Head of caudate nucleus (tissue), 42 donors: ENCODE data around the gene HRC.
"Not testable (repeated sequence)": the region's sequence is repeated elsewhere in the genome, so short reads cannot be mapped to it uniquely, and the experiment has no call there.

Experiments
- DNase-seq, 42 donors: peaks; one replicate each; pipeline versions ENCODE4 v3.0.0 to v3.0.0-alpha.2; 2020 to 2021; ENCODE audit warnings: mixed read lengths in 7 of 42
- intact Hi-C: fragments of 100-400 bp; cut with DNase I; formaldehyde crosslinking; loops from one replicate; pipeline ENCODE4 v1.15.0; 2022

HRC gene, protein sequence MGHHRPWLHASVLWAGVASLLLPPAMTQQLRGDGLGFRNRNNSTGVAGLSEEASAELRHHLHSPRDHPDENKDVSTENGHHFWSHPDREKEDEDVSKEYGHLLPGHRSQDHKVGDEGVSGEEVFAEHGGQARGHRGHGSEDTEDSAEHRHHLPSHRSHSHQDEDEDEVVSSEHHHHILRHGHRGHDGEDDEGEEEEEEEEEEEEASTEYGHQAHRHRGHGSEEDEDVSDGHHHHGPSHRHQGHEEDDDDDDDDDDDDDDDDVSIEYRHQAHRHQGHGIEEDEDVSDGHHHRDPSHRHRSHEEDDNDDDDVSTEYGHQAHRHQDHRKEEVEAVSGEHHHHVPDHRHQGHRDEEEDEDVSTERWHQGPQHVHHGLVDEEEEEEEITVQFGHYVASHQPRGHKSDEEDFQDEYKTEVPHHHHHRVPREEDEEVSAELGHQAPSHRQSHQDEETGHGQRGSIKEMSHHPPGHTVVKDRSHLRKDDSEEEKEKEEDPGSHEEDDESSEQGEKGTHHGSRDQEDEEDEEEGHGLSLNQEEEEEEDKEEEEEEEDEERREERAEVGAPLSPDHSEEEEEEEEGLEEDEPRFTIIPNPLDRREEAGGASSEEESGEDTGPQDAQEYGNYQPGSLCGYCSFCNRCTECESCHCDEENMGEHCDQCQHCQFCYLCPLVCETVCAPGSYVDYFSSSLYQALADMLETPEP

DNA sequence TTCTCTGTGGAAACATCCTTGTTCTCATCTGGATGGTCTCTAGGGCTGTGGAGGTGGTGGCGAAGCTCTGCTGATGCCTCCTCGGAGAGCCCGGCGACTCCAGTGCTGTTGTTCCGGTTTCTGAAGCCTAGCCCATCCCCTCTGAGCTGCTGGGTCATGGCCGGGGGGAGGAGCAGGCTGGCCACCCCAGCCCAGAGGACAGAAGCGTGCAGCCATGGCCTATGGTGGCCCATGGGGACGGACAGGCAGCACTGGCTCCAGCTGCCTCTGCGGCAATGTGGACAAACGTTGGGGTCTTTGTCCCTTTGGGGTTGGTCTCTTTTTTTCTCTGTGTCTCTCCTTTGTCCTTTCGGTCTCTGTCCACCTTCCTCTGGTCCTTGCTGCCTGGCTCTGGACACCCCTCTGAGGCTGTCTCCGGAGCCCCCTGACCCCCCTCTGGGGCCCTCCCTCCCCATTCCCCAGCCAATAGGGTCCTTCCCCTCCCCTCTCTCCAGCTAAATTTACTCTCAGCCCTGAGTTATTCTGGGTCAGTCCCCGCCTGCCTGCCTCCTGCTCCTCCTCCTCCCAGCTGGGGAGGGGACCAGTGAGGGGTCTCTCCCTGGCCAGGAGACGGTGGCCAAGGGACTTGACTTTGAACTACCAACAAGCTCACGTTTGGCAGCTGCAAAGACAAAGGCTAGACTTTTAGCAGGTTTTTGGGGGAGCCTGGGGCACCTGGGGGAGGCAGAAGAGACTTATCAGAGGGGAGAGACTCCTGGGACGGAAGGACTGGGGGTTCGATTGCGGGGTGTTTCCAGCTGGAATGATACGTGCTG is at the start of gene HRC:
Gene HRC (minus strand): TSS at position 392 of the 815 bp plus-strand sequence. CDS start 159 bp downstream, at position 233.
- intact Hi-C loops: no loop called here
- no peak for DNase-seq

DNA sequence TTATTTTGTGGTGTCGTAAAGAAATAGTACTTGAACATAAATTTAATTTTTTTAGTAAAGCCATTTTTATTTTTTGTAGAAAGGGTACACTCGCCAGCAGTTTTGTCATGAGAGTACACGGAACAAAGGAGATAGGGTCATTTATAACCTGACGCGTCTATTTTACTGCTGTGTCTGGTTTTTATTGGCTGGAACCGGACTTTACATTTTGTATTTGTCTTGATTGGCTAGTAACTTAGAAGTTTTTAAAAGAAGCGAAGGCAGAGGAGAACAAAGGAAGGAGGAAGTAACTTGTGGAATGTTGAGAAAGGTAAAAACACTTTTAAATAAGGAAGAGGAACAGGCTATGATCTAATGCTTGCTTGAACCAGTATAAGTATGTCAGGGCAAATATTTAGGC is 45.8 kb upstream of the HRC start:
- intact Hi-C loops: no loop called here
- DNase-seq: no peak

GRCh38 chr19:49200238-49200862 is 45.2 kb upstream of the HRC start:
- intact Hi-C loops: no loop called here
- no peak for DNase-seq

- DNase-seq: peak in 5 of 42 donors; percentile 7 to 27 (median 15)
- intact Hi-C loops: no loop called here
These were observed 41.5 kb upstream of the HRC start for GRCh38 chr19:49196527-49197240.

- DNase-seq: no peak
- intact Hi-C loops: no loop called here
These were observed 39.2 kb upstream of the HRC start for GRCh38 chr19:49194408-49194807.

GRCh38 chr19:49193822-49194394 is 38.7 kb upstream of the HRC start:
- intact Hi-C loops: no loop called here
- no peak for DNase-seq

- DNase-seq: no peak
- intact Hi-C loops: no loop called here
These were observed 35.6 kb upstream of the HRC start for GRCh38 chr19:49190781-49191180.

- intact Hi-C loops: no loop called here
- DNase-seq: no peak
These were observed 34.1 kb upstream of the HRC start for GRCh38 chr19:49189259-49189658.

- intact Hi-C loops: no loop called here
- no peak for DNase-seq
These were observed 33.5 kb upstream of the HRC start for GRCh38 chr19:49188626-49189200.

- no peak for DNase-seq
- intact Hi-C loops: no loop called here
These were observed 30.9 kb upstream of the HRC start for GRCh38 chr19:49186108-49186507.

DNA sequence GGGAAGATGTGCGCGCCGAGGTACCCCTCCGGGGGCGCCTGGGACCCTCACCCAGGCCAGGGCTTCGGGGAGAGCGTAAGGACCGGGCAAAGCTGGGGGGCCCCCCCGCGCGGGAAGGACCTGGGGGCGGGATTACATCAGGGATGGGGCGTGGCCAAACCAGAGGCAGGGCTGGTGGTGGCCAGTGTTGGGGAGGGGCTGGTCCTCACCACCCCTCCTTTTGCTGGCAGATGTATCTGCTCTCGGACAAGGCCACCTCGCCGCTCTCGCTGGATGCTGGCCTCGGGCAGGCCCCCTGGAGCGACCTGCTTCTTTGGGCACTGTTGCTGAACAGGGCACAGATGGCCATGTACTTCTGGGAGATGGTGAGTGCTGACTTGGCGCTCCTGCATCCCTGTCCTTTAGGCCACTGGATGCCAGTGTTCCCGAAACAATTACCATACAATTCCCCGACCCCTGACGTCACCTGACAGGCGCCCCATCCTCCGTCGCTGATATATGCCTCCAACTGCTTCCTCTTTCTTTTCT is 27.7 kb upstream of the HRC start:
- DNase-seq: no peak
- intact Hi-C loops: no loop called here

DNA sequence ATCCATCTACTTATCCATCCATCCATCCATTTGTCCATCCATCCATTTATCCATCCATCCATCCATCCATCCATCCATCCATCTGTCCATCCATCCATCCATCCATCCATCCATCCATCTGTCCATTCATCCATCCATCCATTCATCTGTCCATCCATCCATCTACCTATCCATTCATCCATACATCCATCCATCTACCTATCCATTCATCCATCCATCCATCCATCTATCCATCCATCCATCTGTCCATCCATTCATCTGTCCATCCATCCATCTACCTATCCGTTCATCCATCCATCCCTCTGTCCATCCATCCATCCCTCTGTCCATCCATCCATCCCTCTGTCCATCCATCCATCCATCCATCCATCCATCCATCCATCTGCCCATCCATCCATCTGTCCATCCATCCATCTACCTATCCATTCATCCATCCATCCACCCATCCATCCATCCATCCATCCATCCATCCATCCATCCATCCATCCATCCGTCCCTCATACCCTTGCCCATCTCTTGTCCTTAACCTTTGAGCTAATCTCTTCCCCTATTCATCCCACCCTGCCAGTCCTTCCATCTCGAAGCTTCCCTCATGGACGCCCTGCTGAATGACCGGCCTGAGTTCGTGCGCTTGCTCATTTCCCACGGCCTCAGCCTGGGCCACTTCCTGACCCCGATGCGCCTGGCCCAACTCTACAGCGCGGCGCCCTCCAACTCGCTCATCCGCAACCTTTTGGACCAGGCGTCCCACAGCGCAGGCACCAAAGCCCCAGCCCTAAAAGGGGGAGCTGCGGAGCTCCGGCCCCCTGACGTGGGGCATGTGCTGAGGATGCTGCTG is 27.0 kb upstream of the HRC start:
- intact Hi-C loops, DNase-seq: not testable (repeated sequence)

GRCh38 chr19:49180659-49181058 is 25.5 kb upstream of the HRC start:
- intact Hi-C loops: no loop called here
- DNase-seq: no peak

DNA sequence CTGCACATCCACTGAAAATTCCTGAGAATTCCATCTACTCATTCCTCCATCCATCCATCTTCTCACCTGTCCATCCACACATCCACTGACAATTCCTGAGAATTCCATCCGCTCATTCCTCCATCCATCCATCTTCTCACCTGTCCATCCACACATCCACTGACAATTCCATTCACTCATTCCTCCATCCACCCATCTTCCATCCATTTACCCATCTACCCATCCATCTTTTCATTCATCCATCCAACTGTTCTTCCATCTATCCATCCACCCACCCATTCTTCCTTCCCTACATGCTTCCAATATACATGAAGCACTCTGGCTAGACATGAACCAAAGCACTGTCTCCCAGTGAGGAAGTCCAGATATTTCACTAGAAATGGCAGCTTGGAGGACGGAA is 18.0 kb upstream of the HRC start:
- intact Hi-C loops: no loop called here
- DNase-seq: no peak

- no peak for DNase-seq
- intact Hi-C loops: no loop called here
These were observed 13.2 kb upstream of the HRC start for GRCh38 chr19:49168421-49168820.

GRCh38 chr19:49167857-49168409 is 12.7 kb upstream of the HRC start:
- no peak for DNase-seq
- intact Hi-C loops: no loop called here

DNA sequence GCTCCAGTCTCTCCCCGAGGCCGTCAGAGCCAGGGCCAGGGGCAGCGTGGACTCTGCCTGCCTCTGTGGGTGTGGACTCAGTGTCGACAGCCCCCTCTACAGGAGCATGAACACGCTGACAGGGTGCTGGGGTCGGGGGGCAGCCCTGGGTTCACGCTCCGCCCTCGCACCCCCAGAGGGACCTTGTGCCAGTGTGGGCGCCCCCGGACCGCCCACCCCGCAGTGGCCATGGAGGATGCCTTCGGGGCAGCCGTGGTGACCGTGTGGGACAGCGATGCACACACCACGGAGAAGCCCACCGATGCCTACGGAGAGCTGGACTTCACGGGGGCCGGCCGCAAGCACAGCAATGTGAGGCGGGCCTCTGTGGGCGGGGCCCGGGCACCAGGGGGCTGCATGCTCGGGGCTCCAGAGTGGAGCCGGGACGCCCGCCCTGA is 10.7 kb upstream of the HRC start:
- no peak for DNase-seq
- intact Hi-C loops: no loop called here
